ENCODE data around the gene RUFY4. TPM values are rescaled to one million over a fixed set of nuclear protein-coding genes. Genes with fewer than 3 reads are reported as not detected.

Gene RUFY4
- total RNA-seq, 6 donors from 2014 or later: 0.15 to 0.51 (median 0.21) TPM; not detected in 2

Other genes with a start within 250 kb of the RUFY4 start
- gene TNS1, start 66.3 kb upstream of the RUFY4 start, total RNA-seq: 1,000 to 10,000 TPM in 1 of 6 donors, 100 to 1,000 TPM in 5; 325 to 1,095 (median 550) TPM
- 10 to 100 TPM in 2 of 6 donors, 1 to 10 TPM in 3, under 1 TPM in 1; 0.79 to 25.8 (median 7.2) TPM for gene CXCR2, start 56.8 kb downstream of the RUFY4 start, total RNA-seq
- 10 to 100 TPM in 2 of 6 donors, 1 to 10 TPM in 4; 1.3 to 17.2 (median 6.4) TPM for gene CXCR1, start 97.7 kb downstream of the RUFY4 start, total RNA-seq
- 100 to 1,000 TPM; 233 to 440 (median 357) TPM for gene ARPC2, start 147.9 kb downstream of the RUFY4 start, total RNA-seq
- 1 to 10 TPM in 5 of 6 donors, under 1 TPM in 1; 0.33 to 6.4 (median 4.1) TPM for gene GPBAR1, start 191.8 kb downstream of the RUFY4 start, total RNA-seq
- 100 to 1,000 TPM in 4 of 6 donors, 10 to 100 TPM in 2; 67.1 to 168 (median 118) TPM for gene AAMP, start 200.9 kb downstream of the RUFY4 start, total RNA-seq
- 100 to 1,000 TPM in 2 of 6 donors, 10 to 100 TPM in 4; 69.8 to 153 (median 87.2) TPM for gene PNKD, start 201.3 kb downstream of the RUFY4 start, total RNA-seq
- gene TMBIM1, start 223.2 kb downstream of the RUFY4 start, total RNA-seq: 100 to 1,000 TPM; 112 to 359 (median 236) TPM